ENCODE measurements around the gene KRTAP5-4.

KRTAP5-4 gene

GRCh38 chr11:1637628-1638027, 15.7 kb upstream of the KRTAP5-4 start:
- H3K4me1 ChIP-seq (ENCODE audit: control insufficient read depth, low read length), result no peaks in the 10 kb centered on the region
- no peaks in the 10 kb centered on the region for H3K9me2 ChIP-seq (replicated peaks; ENCODE audit: control insufficient read depth, low read length)
- H3K36me3 ChIP-seq (ENCODE audit: control insufficient read depth, low read length), result no peaks in the 10 kb centered on the region
- no peaks in the 10 kb centered on the region for H3K79me2 ChIP-seq (ENCODE audit: control insufficient read depth, low read length)
- no peak for TF ChIP-seq CTCF (IDR thresholded peaks at IDR 0.05; ENCODE audit: low read depth, low read length, poor library complexity, severe bottlenecking)
- no peak for TF ChIP-seq EZH2phosphoT487 (IDR thresholded peaks at IDR 0.05; ENCODE audit: borderline replicate concordance, low read length)
- no peaks in the 10 kb centered on the region for H3K27me3 ChIP-seq (ENCODE audit: control insufficient read depth, low read length)
- no peak overlapping the region for H3K27ac ChIP-seq (ENCODE audit: low read depth, low read length)
- no peaks in the 10 kb centered on the region for H3K9me3 ChIP-seq (ENCODE audit: control insufficient read depth, insufficient read depth, low read length)
- H3F3A ChIP-seq (ENCODE audit: control insufficient read depth, insufficient read depth), result no peaks in the 10 kb centered on the region
- no peak overlapping the region for H3K4me2 ChIP-seq (ENCODE audit: low read length)
- H3K4me3 ChIP-seq (ENCODE audit: low read length), result no peak overlapping the region
- H4K20me1 ChIP-seq (ENCODE audit: control insufficient read depth, insufficient read depth, low read depth, low read length), result no peaks in the 10 kb centered on the region

- Histone ChIP-seq H3K27me3 (ENCODE audit: control insufficient read depth, low read length) (no peaks in the 10 kb centered on the region), H3K4me2 (ENCODE audit: low read length) (no peak overlapping the region), H3K36me3 (ENCODE audit: control insufficient read depth, low read length) (no peaks in the 10 kb centered on the region), H3F3A (ENCODE audit: control insufficient read depth, insufficient read depth) (no peaks in the 10 kb centered on the region), H3K4me3 (ENCODE audit: low read length) (no peak overlapping the region), H3K4me1 (ENCODE audit: control insufficient read depth, low read length) (no peaks in the 10 kb centered on the region), H4K20me1 (ENCODE audit: control insufficient read depth, insufficient read depth, low read depth, low read length) (no peaks in the 10 kb centered on the region), H3K79me2 (ENCODE audit: control insufficient read depth, low read length) (no peaks in the 10 kb centered on the region), H3K27ac (ENCODE audit: low read depth, low read length) (no peak overlapping the region), H3K9me3 (ENCODE audit: control insufficient read depth, insufficient read depth, low read length) (no peaks in the 10 kb centered on the region), H3K9me2 (replicated peaks; ENCODE audit: control insufficient read depth, low read length) (no peaks in the 10 kb centered on the region)
- TF ChIP-seq EZH2phosphoT487 (IDR thresholded peaks at IDR 0.05; ENCODE audit: borderline replicate concordance, low read length) (no peak), CTCF (IDR thresholded peaks at IDR 0.05; ENCODE audit: low read depth, low read length, poor library complexity, severe bottlenecking) (no peak)
These were observed 14.5 kb upstream of the KRTAP5-4 start for GRCh38 chr11:1636291-1636950.

- H3F3A ChIP-seq (ENCODE audit: control insufficient read depth, insufficient read depth), result no peaks in the 10 kb centered on the region
- no peaks in the 10 kb centered on the region for H3K36me3 ChIP-seq (ENCODE audit: control insufficient read depth, low read length)
- peaks cover 5% of the 10 kb centered on the region; the same call in 1 of the 2 replicates for H3K27me3 ChIP-seq (ENCODE audit: control insufficient read depth, low read length)
- TF ChIP-seq CTCF (IDR thresholded peaks at IDR 0.05; ENCODE audit: low read depth, low read length, poor library complexity, severe bottlenecking) (no peak), EZH2phosphoT487 (IDR thresholded peaks at IDR 0.05; ENCODE audit: borderline replicate concordance, low read length) (no peak)
- no peaks in the 10 kb centered on the region; the same call in 1 of the 2 replicates for H4K20me1 ChIP-seq (ENCODE audit: control insufficient read depth, insufficient read depth, low read depth, low read length)
- no peak overlapping the region for H3K4me3 ChIP-seq (ENCODE audit: low read length)
- no peak overlapping the region for H3K4me2 ChIP-seq (ENCODE audit: low read length)
- no peaks in the 10 kb centered on the region for H3K4me1 ChIP-seq (ENCODE audit: control insufficient read depth, low read length)
- no peaks in the 10 kb centered on the region for H3K9me2 ChIP-seq (replicated peaks; ENCODE audit: control insufficient read depth, low read length)
- H3K9me3 ChIP-seq (ENCODE audit: control insufficient read depth, insufficient read depth, low read length), result no peaks in the 10 kb centered on the region
- no peaks in the 10 kb centered on the region for H3K79me2 ChIP-seq (ENCODE audit: control insufficient read depth, low read length)
- H3K27ac ChIP-seq (ENCODE audit: low read depth, low read length), result no peak overlapping the region
These were observed 11.9 kb upstream of the KRTAP5-4 start for GRCh38 chr11:1633864-1634263.

Data from DOHH2 (cell line).